ENCODE measurements around the gene CRELD2.
"Not testable (repeated sequence)": the region's sequence is repeated elsewhere in the genome, so short reads cannot be mapped to it uniquely, and the experiment has no call there.

CRELD2 gene

DNA sequence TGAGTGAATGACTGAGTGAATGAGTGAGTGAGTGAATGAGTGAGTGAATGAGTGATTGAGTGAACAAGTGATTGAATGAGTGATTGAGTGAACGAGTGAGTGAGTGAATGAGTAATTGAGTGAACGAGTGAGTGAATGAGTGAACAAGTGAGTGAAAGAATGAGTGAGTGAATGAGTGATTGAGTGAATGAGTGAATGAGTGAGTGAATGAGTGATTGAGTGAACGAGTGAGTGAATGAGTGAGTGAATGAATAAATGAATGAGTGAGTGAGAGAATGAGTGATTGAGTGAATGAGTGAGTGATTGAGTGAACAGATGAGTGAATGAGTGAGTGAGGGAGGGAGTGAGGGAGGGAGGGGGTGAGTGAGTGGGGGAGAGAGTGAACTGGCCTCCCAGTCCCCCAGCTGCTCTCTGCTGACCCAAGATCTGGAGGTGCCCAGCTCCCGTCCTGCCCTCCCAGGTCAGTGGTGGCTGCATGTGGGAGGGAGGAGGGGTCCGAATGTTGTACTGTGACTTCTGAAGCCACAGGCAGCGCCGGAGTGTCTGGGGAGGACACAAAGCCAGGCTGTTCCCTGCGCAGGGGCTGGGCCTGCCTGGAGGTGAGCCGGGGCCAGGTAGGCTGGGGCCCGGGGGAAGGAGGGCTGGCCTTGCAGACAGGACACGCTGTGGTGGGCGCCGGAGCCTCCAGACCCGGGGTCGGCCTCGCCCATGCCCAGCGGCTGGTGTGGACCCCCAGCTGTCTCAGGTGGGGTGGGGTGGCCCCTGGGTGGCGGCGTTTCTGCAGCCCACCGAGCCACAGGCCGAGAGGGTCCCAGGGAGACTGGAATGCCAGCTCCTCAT lies 24.4 kb downstream of the CRELD2 start:
- DNase-seq (ENCODE audit: insufficient read length, low spot score) = no peak
- TF ChIP-seq, protein P1, sequence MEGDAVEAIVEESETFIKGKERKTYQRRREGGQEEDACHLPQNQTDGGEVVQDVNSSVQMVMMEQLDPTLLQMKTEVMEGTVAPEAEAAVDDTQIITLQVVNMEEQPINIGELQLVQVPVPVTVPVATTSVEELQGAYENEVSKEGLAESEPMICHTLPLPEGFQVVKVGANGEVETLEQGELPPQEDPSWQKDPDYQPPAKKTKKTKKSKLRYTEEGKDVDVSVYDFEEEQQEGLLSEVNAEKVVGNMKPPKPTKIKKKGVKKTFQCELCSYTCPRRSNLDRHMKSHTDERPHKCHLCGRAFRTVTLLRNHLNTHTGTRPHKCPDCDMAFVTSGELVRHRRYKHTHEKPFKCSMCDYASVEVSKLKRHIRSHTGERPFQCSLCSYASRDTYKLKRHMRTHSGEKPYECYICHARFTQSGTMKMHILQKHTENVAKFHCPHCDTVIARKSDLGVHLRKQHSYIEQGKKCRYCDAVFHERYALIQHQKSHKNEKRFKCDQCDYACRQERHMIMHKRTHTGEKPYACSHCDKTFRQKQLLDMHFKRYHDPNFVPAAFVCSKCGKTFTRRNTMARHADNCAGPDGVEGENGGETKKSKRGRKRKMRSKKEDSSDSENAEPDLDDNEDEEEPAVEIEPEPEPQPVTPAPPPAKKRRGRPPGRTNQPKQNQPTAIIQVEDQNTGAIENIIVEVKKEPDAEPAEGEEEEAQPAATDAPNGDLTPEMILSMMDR (IDR thresholded peaks at IDR 0.05; ENCODE audit: insufficient read depth, missing control alignments) = no peak
- FAIRE-seq = no peak

DNA sequence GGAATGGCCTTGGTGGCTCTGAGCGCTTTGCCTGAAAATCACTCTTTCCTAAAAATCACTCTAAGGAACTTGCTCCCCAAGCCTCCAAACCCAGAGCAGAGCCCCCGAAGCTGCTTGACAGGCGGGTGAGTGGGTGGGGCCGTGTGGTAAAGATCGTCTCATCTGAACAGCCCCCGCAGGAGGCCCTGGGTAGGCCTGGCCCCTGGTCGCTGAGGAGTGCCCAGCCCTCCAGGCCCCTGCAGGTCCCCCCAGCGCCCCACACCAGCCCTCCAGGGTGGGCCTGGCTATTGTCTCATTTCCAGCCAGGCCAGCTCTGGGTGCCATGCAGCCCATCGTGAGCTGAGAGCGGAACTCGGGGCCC lies 25.0 kb downstream of the CRELD2 start:
- no peak for FAIRE-seq
- no peak for DNase-seq (ENCODE audit: insufficient read length, low spot score)
- TF ChIP-seq, protein P1 (IDR thresholded peaks at IDR 0.05; ENCODE audit: insufficient read depth, missing control alignments) = no peak

DNA sequence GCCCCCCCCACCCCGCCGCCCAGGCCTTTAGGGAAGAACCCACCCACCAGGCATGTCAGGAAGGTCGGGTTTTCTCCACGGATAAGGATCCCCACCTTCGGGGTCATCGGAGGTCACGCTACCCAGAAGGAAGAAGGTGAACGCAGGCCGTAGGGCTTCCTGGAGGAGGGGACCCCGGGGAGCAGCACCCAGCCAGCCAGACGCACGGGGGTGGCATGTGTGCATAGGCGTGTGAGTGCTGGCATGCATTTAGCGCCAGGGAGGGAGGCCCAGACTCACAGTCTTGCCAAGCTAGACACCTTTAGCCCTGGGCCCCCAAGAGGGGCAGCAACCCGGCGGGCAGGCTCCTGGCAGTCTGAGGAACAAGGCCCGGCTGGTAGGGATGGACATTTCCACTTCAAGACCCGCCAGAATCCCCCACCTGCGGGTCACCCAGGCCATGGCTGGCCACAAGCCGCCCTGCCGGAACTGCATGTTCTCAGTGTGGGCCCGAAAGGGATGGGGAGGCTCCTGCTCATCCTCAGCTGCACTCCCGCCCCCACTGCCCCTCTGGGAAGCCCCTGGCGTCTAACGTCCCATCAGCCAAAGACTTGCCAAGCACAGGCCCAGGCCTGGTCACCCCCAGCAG lies 25.5 kb downstream of the CRELD2 start:
- FAIRE-seq = no peak
- DNase-seq (ENCODE audit: insufficient read length, low spot score) = no peak
- TF ChIP-seq, protein P1 (IDR thresholded peaks at IDR 0.05; ENCODE audit: insufficient read depth, missing control alignments) = no peak

DNA sequence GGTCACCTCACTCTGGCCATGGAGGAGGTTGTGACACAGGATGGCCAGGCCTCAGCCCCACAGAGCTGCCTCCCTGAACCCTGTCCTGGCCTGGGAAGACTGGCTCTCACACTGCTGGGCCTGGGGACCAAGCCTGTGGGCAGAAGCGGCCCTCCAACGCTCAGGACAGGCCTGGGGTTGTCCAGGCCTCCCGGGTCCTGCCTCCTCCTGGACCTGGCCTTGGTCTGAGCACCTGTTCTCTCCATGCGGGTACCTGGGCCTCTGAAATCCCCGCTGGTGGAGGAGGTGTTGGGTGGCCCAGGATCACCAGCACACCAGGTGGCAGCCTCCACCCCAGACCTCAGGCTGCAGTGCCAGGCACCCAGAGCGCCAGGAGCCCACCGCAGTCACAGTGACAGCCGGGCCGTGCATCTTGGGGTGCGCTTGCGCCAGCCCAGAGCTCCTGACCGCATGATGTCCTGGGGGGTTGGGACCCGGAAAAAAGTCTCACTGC lies 26.0 kb downstream of the CRELD2 start:
- FAIRE-seq (no peak), DNase-seq (ENCODE audit: insufficient read length, low spot score) (no peak)
- TF ChIP-seq, protein P1 (IDR thresholded peaks at IDR 0.05; ENCODE audit: insufficient read depth, missing control alignments) = no peak

DNA sequence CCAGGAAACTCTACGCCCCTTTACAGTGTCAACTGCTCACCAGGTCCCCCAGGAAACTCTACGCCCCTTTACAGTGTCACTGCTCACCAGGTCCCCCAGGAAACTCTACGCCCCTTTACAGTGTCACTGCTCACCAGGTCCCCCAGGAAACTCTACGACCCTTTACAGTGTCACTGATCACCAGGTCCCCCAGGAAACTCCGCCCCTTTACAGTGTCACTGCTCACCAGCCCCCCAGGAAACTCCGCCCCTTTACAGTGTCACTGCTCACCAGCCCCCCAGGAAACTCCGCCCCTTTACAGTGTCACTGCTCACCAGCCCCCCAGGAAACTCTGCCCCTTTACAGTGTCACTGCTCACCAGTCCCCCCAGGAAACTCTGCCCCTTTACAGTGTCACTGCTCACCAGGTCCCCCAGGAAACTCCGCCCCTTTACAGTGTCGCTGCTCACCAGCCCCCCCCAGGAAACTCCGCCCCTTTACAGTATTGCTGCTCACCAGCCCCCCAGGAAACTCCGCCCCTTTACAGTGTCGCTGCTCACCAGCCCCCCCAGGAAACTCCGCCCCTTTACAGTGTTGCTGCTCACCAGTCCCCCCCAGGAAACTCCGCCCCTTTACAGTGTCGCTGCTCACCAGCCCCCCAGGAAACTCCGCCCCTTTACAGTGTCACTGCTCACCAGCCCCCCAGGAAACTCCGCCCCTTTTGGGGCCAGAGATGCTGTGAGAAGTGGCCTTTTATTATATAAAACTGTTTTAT lies 26.8 kb downstream of the CRELD2 start:
- FAIRE-seq; DNase-seq (ENCODE audit: insufficient read length, low spot score): not testable (repeated sequence)

DNA sequence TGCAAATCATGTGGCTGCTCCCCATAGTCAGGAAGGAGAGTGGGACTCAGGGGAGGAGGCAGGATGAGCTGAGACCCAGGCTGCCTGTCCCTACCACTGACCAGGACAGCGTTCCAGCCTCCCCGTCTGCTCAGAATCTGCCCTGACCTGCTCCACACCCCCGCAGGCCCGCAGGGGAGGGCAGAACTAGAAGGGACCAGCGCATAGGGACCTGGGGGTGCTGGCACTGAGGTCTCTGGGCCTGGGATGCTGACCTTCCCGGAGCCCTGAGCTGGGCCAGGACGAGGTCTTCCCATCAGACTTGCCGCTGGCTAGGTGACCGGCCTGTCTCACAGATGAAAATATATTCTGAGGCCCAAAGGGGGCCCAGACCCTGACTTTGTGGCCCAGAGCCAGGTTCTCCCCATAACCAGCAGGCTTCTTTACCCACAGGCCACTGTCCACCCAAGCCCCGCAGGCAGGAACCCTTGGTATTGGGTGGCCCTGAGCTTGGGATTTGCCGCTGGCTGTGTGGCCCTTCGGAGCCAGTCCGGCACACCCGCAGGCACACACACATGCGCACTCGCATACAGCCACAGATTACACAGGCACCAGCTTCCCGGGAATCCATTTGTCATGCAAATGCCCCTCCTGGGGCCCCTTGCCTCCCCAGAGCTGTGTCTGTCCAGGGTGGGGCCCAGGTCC lies 28.3 kb downstream of the CRELD2 start:
- no peak for FAIRE-seq
- TF ChIP-seq, protein P1 (IDR thresholded peaks at IDR 0.05; ENCODE audit: insufficient read depth, missing control alignments) = no peak
- DNase-seq (ENCODE audit: insufficient read length, low spot score) = no peak

DNA sequence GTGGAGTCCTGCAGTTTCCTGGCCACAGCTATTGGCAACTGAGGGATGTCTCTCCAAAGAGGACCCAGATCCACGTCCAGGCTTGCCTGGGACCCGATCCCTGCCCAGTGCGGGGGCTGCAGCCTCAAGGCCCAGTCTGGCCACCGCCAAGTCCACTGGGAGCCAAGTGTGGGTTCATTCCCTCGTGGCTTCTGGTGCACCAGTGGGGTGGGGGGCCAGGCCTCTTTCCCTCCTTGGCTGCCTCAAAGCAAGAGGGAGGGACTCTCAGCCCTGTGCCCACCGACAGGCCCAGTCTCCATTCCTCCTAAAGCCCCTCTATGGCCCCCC lies 28.8 kb downstream of the CRELD2 start:
- TF ChIP-seq, protein P1 (IDR thresholded peaks at IDR 0.05; ENCODE audit: insufficient read depth, missing control alignments) = no peak
- no peak for DNase-seq (ENCODE audit: insufficient read length, low spot score)
- no peak for FAIRE-seq

All from D721Med (cell line).